Peyer's patch (tissue), 4 donors: ENCODE data around the gene DEAF1.

Experiments used
- CTCF ChIP-seq, 6 experiments: fragments of 450-650 bp in 4 of 6; fragments of 200-600 bp in 2 of 6; sonication (generic) in 1 of 6; IDR thresholded peaks; one replicate each; pipeline ENCODE4 v1.5.1; 2017 to 2019; ENCODE audit warnings: antibody characterized with exemption in 6 of 6, mild to moderate bottlenecking in 3 of 6, moderate library complexity in 1 of 6
- POLR2A ChIP-seq, 2 donors: fragments of 450-650 bp; IDR thresholded peaks; one replicate each; pipeline ENCODE4 v1.5.1; 2017; ENCODE audit warnings: antibody characterized with exemption in 2 of 2, mild to moderate bottlenecking in 2 of 2, moderate library complexity in 2 of 2

- TF ChIP-seq CTCF (IDR thresholded peaks at IDR 0.05), result no peak
- no peak for TF ChIP-seq POLR2A (IDR thresholded peaks at IDR 0.05)
These were observed 4.7 kb upstream of the DEAF1 start for GRCh38 chr11:699753-700152.
